WTC11 (cell line): ENCODE results near the gene CYCS. TPM values are rescaled to one million over a fixed set of nuclear protein-coding genes. Genes with fewer than 3 reads are reported as not detected.

Experiments used
- ATAC-seq: fragments of 200-7000 bp; cut with Tn5 transposase; 2 replicates; pipeline ENCODE4 v1.10.0; 2021; ENCODE audit warnings: mild to moderate bottlenecking, moderate library complexity
- CTCF ChIA-PET: fragments of 300-600 bp; sonication (Branson Sonifier 250); formaldehyde crosslinking; loops from one replicate; lab custom pipeline; 2021; ENCODE audit warnings: antibody characterized with exemption; lab: Charles Lee
- POLR2A ChIA-PET: fragments of 350-600 bp; sonication (Branson Sonifier 250); formaldehyde crosslinking; loops from one replicate; lab custom pipeline; 2021; ENCODE audit warnings: antibody characterized with exemption; lab: Charles Lee
- DNase-seq: peaks from one replicate; pipeline ENCODE4 v3.0.0; 2021; ENCODE audit warnings: low spot score
- H3K27ac Mint-ChIP-seq: 2 replicates; pipeline ENCODE4 v1.8.0; 2021; ENCODE audit warnings: mixed read lengths
- H3K27me3 Mint-ChIP-seq: 2 replicates; pipeline ENCODE4 v1.8.0; 2021; ENCODE audit warnings: low read depth, mild to moderate bottlenecking, moderate library complexity, mixed read lengths
- H3K36me3 Mint-ChIP-seq: 2 replicates; pipeline ENCODE4 v1.8.0; 2021; ENCODE audit warnings: mixed read lengths
- H3K4me1 Mint-ChIP-seq: 2 replicates; pipeline ENCODE4 v1.8.0; 2022; ENCODE audit warnings: mixed read lengths
- H3K4me3 Mint-ChIP-seq: 2 replicates; pipeline ENCODE4 v1.8.0; 2021; ENCODE audit warnings: mild to moderate bottlenecking, moderate library complexity, mixed read lengths
- H3K9me3 Mint-ChIP-seq: 2 replicates; pipeline ENCODE4 v1.8.0; 2021; ENCODE audit warnings: mixed read lengths
- CDX4 ChIP-seq: fragments of 250-450 bp; sonication (Bioruptor Pico); IDR thresholded peaks from 2 replicates; pipeline ENCODE4 v1.9.0; 2021; ENCODE audit warnings: moderate library complexity, mild to moderate bottlenecking, inconsistent platforms, borderline replicate concordance
- E2F4 ChIP-seq: sonication (generic); formaldehyde crosslinking; IDR thresholded peaks from 2 replicates; pipeline ENCODE4 v1.8.1; 2022; ENCODE audit warnings: low read depth, mild to moderate bottlenecking, moderate library complexity, missing genetic modification reagents, borderline replicate concordance
- ESRRA ChIP-seq: sonication (generic); formaldehyde crosslinking; IDR thresholded peaks from 2 replicates; pipeline ENCODE4 v1.8.1; 2022; ENCODE audit warnings: mild to moderate bottlenecking, missing genetic modification reagents, borderline replicate concordance
- ETV6 ChIP-seq: sonication (generic); formaldehyde crosslinking; IDR thresholded peaks from 2 replicates; pipeline ENCODE4 v1.8.1; 2022; ENCODE audit warnings: mild to moderate bottlenecking, missing genetic modification reagents
- FOXK1 ChIP-seq: sonication (generic); formaldehyde crosslinking; IDR thresholded peaks from 2 replicates; pipeline ENCODE4 v1.8.0; 2022; ENCODE audit warnings: mild to moderate bottlenecking, moderate library complexity, missing genetic modification reagents
- GTF2I ChIP-seq: fragments of 250-450 bp; sonication (Bioruptor Pico); conservative IDR thresholded peaks from 2 replicates; pipeline ENCODE4 v1.4.0; 2021; ENCODE audit warnings: mild to moderate bottlenecking
- KAT7 ChIP-seq: sonication (generic); formaldehyde crosslinking; IDR thresholded peaks from 2 replicates; pipeline ENCODE4 v1.8.1; 2023; ENCODE audit warnings: missing genetic modification reagents, mild to moderate bottlenecking, borderline replicate concordance
- MLX ChIP-seq: sonication (generic); formaldehyde crosslinking; IDR thresholded peaks from 2 replicates; pipeline ENCODE4 v1.8.1; 2023; ENCODE audit warnings: mild to moderate bottlenecking, missing genetic modification reagents, moderate library complexity
- NFE2L1 ChIP-seq: sonication (generic); formaldehyde crosslinking; IDR thresholded peaks from 2 replicates; pipeline ENCODE4 v1.8.1; 2023; ENCODE audit warnings: missing genetic modification reagents
- NR3C1 ChIP-seq: sonication (generic); formaldehyde crosslinking; conservative IDR thresholded peaks from 2 replicates; pipeline ENCODE4 v1.8.1; 2023; ENCODE audit warnings: low read depth, mild to moderate bottlenecking, missing genetic modification reagents
- PREB ChIP-seq: sonication (generic); formaldehyde crosslinking; IDR thresholded peaks from 2 replicates; pipeline ENCODE4 v1.8.1; 2022; ENCODE audit warnings: mild to moderate bottlenecking, missing genetic modification reagents, moderate library complexity, borderline replicate concordance
- SOX15 ChIP-seq: fragments of 250-450 bp; sonication (Bioruptor Pico); IDR thresholded peaks from 2 replicates; pipeline ENCODE4 v1.9.0; 2021; ENCODE audit warnings: mild to moderate bottlenecking
- STAT6 ChIP-seq: sonication (generic); formaldehyde crosslinking; conservative IDR thresholded peaks from 2 replicates; pipeline ENCODE4 v1.8.1; 2023; ENCODE audit warnings: mild to moderate bottlenecking, low read depth, missing genetic modification reagents, moderate library complexity
- TCF7 ChIP-seq: sonication (generic); formaldehyde crosslinking; IDR thresholded peaks from 2 replicates; pipeline ENCODE4 v1.8.0; 2022; ENCODE audit warnings: mild to moderate bottlenecking, low read depth, missing genetic modification reagents, moderate library complexity
- USF1 ChIP-seq: sonication (generic); formaldehyde crosslinking; IDR thresholded peaks from 2 replicates; pipeline ENCODE4 v1.8.0; 2022; ENCODE audit warnings: mild to moderate bottlenecking, missing genetic modification reagents
- ZMAT4 ChIP-seq: fragments of 250-450 bp; sonication (Bioruptor Pico); IDR thresholded peaks from 2 replicates; pipeline ENCODE4 v1.9.0; 2021; ENCODE audit warnings: mild to moderate bottlenecking
- ZNF317 ChIP-seq: sonication (generic); formaldehyde crosslinking; IDR thresholded peaks from 2 replicates; pipeline ENCODE4 v1.8.1; 2023; ENCODE audit warnings: low read depth, mild to moderate bottlenecking, moderate library complexity, missing genetic modification reagents, borderline replicate concordance
- ZNF423 ChIP-seq: fragments of 250-450 bp; sonication (Bioruptor Pico); IDR thresholded peaks from 2 replicates; pipeline ENCODE4 v2.1.2; 2022; ENCODE audit warnings: mild to moderate bottlenecking, moderate library complexity
- total RNA-seq: library from RNA; stranded (reverse); gene quantifications from 3 replicates; pipeline ENCODE4 v1.2.3, GENCODE V29; 2021

CYCS gene
- total RNA-seq, 1 experiment from 2014 or later: 249 TPM

- CTCF ChIA-PET: interaction anchor here (0.5 to 1.4 kb wide), 2 partner anchors 9 to 12 kb away, joined by 6 read pairs; no protein-coding TSS in a partner anchor
These were observed 19.1 kb downstream of the CYCS start for GRCh38 chr7:25105911-25106310.

More at GRCh38 chr7:25105911-25106310, 19.1 kb downstream of the CYCS start:
- TF ChIP-seq ZNF317 (CRISPR knock-in tag) (no peak), ESRRA (no peak), ETV6 (no peak), TCF7 (no peak), MLX (CRISPR knock-in tag) (no peak), PREB (CRISPR knock-in tag) (no peak), NFE2L1 (CRISPR knock-in tag) (no peak), SOX15 (no peak), E2F4 (CRISPR knock-in tag) (no peak), NR3C1 (CRISPR knock-in tag) (no peak), GTF2I (CRISPR knock-in tag) (no peak), ZNF423 (CRISPR knock-in tag) (no peak), CDX4 (CRISPR knock-in tag) (no peak), STAT6 (CRISPR knock-in tag) (no peak), ZMAT4 (CRISPR knock-in tag) (no peak), KAT7 (CRISPR knock-in tag) (no peak), USF1 (CRISPR knock-in tag) (no peak), FOXK1 (no peak)
- H3K27ac Mint-ChIP-seq: no peak overlapping the region
- peaks cover 12% of the 10 kb centered on the region for H3K36me3 Mint-ChIP-seq
- H3K9me3 Mint-ChIP-seq: peaks cover 21% of the 10 kb centered on the region
- no peak overlapping the region for H3K4me3 Mint-ChIP-seq
- no peaks in the 10 kb centered on the region for H3K27me3 Mint-ChIP-seq
- POLR2A ChIA-PET: no interaction called here
- ATAC-seq (no peak), DNase-seq (no peak)
- no peaks in the 10 kb centered on the region for H3K4me1 Mint-ChIP-seq
